ENCODE data around the gene PRG3.

The PRG3 gene

GRCh38 chr11:57387289-57388030 is 6.5 kb upstream of the PRG3 start:
- Mint-ChIP-seq H3K9me3 (no peaks in the 10 kb centered on the region), H3K4me3 (no peak overlapping the region), H3K27ac (no peak overlapping the region), H3K27me3 (peaks cover 5% of the 10 kb centered on the region), H3K4me1 (no peaks in the 10 kb centered on the region), H3K36me3 (no peaks in the 10 kb centered on the region)
- DNase-seq (ENCODE audit: low spot score in 2 of 2), result no peak
- no peak for ATAC-seq (ENCODE audit: low read depth)

- Mint-ChIP-seq H3K36me3 (no peaks in the 10 kb centered on the region), H3K4me1 (no peaks in the 10 kb centered on the region), H3K27ac (no peak overlapping the region), H3K27me3 (peaks cover 8% of the 10 kb centered on the region), H3K9me3 (no peaks in the 10 kb centered on the region), H3K4me3 (no peak overlapping the region)
- no peak for ATAC-seq (ENCODE audit: low read depth)
- DNase-seq (ENCODE audit: low spot score in 2 of 2), result no peak
These were observed 5.4 kb upstream of the PRG3 start for GRCh38 chr11:57386178-57386940.

- no peak for DNase-seq (ENCODE audit: low spot score in 2 of 2)
- Mint-ChIP-seq H3K27me3 (peaks cover 16% of the 10 kb centered on the region), H3K9me3 (no peaks in the 10 kb centered on the region), H3K4me1 (no peaks in the 10 kb centered on the region), H3K27ac (no peak overlapping the region), H3K36me3 (no peaks in the 10 kb centered on the region), H3K4me3 (no peak overlapping the region)
- ATAC-seq (ENCODE audit: low read depth), result no peak
These were observed 1.2 kb downstream of the PRG3 start for GRCh38 chr11:57379732-57380131.

GRCh38 chr11:57378186-57378585 is 2.8 kb downstream of the PRG3 start:
- Mint-ChIP-seq H3K36me3 (no peaks in the 10 kb centered on the region), H3K4me3 (no peak overlapping the region), H3K4me1 (no peaks in the 10 kb centered on the region), H3K27ac (no peak overlapping the region), H3K9me3 (no peaks in the 10 kb centered on the region), H3K27me3 (peaks cover 16% of the 10 kb centered on the region)
- ATAC-seq (ENCODE audit: low read depth) (no peak), DNase-seq (ENCODE audit: low spot score in 2 of 2) (no peak)

- Mint-ChIP-seq H3K36me3 (no peaks in the 10 kb centered on the region), H3K27ac (no peak overlapping the region), H3K27me3 (peaks cover 12% of the 10 kb centered on the region), H3K4me3 (no peak overlapping the region), H3K9me3 (no peaks in the 10 kb centered on the region), H3K4me1 (no peaks in the 10 kb centered on the region)
- ATAC-seq (ENCODE audit: low read depth) (no peak), DNase-seq (ENCODE audit: low spot score in 2 of 2) (no peak)
These were observed 3.8 kb downstream of the PRG3 start for GRCh38 chr11:57377107-57377506.

- no peaks in the 10 kb centered on the region for H3K36me3 Mint-ChIP-seq
- ATAC-seq (ENCODE audit: low read depth), result no peak
These were observed 4.6 kb downstream of the PRG3 start for GRCh38 chr11:57376095-57377090.

GRCh38 chr11:57375490-57375889 is 5.5 kb downstream of the PRG3 start:
- H3K4me1 Mint-ChIP-seq, result no peaks in the 10 kb centered on the region
- no peak overlapping the region for H3K4me3 Mint-ChIP-seq
- no peak for ATAC-seq (ENCODE audit: low read depth)
- H3K27me3 Mint-ChIP-seq, result peaks cover 11% of the 10 kb centered on the region
- DNase-seq (ENCODE audit: low spot score in 2 of 2), result no peak
- H3K9me3 Mint-ChIP-seq, result no peaks in the 10 kb centered on the region
- H3K36me3 Mint-ChIP-seq, result no peaks in the 10 kb centered on the region
- H3K27ac Mint-ChIP-seq, result no peak overlapping the region

More at GRCh38 chr11:57376095-57377090, 4.6 kb downstream of the PRG3 start:
- no peak for DNase-seq (ENCODE audit: low spot score in 2 of 2)
- Mint-ChIP-seq H3K9me3 (no peaks in the 10 kb centered on the region), H3K27me3 (peaks cover 11% of the 10 kb centered on the region), H3K4me3 (no peak overlapping the region), H3K4me1 (no peaks in the 10 kb centered on the region), H3K27ac (no peak overlapping the region)

- H3K9me3 Mint-ChIP-seq, result no peaks in the 10 kb centered on the region
- no peak overlapping the region for H3K4me3 Mint-ChIP-seq
- no peak for ATAC-seq (ENCODE audit: low read depth)
- H3K36me3 Mint-ChIP-seq, result no peaks in the 10 kb centered on the region
- peaks cover 14% of the 10 kb centered on the region for H3K27me3 Mint-ChIP-seq
- DNase-seq (ENCODE audit: low spot score in 2 of 2), result no peak
- no peak overlapping the region for H3K27ac Mint-ChIP-seq
- H3K4me1 Mint-ChIP-seq, result no peaks in the 10 kb centered on the region
These were observed 6.0 kb downstream of the PRG3 start for GRCh38 chr11:57374966-57375365.

- ATAC-seq (ENCODE audit: low read depth) (no peak), DNase-seq (ENCODE audit: low spot score in 2 of 2) (no peak)
- Mint-ChIP-seq H3K4me3 (no peak overlapping the region), H3K27ac (no peak overlapping the region), H3K27me3 (peaks cover 12% of the 10 kb centered on the region), H3K9me3 (no peaks in the 10 kb centered on the region), H3K4me1 (no peaks in the 10 kb centered on the region), H3K36me3 (no peaks in the 10 kb centered on the region)
These were observed 7.8 kb downstream of the PRG3 start for GRCh38 chr11:57373146-57373545.

- H3K9me3 Mint-ChIP-seq, result no peaks in the 10 kb centered on the region
- no peak for ATAC-seq (ENCODE audit: low read depth)
- H3K36me3 Mint-ChIP-seq, result no peaks in the 10 kb centered on the region
- H3K27ac Mint-ChIP-seq, result no peak overlapping the region
- no peaks in the 10 kb centered on the region for H3K4me1 Mint-ChIP-seq
- no peak for DNase-seq (ENCODE audit: low spot score in 2 of 2)
- no peak overlapping the region for H3K4me3 Mint-ChIP-seq
- peaks cover 5% of the 10 kb centered on the region for H3K27me3 Mint-ChIP-seq
These were observed 10.0 kb downstream of the PRG3 start for GRCh38 chr11:57370941-57371340.

- H3K36me3 Mint-ChIP-seq, result no peaks in the 10 kb centered on the region
- H3K4me3 Mint-ChIP-seq, result no peak overlapping the region
- H3K9me3 Mint-ChIP-seq, result no peaks in the 10 kb centered on the region
- no peak overlapping the region for H3K27ac Mint-ChIP-seq
- ATAC-seq (ENCODE audit: low read depth) (no peak), DNase-seq (ENCODE audit: low spot score in 2 of 2) (no peak)
- H3K27me3 Mint-ChIP-seq, result peaks cover 8% of the 10 kb centered on the region
- no peaks in the 10 kb centered on the region for H3K4me1 Mint-ChIP-seq
These were observed 10.7 kb downstream of the PRG3 start for GRCh38 chr11:57370251-57370650.

- no peak for DNase-seq (ENCODE audit: low spot score in 2 of 2)
- H3K9me3 Mint-ChIP-seq, result no peaks in the 10 kb centered on the region
- ATAC-seq (ENCODE audit: low read depth), result no peak
- no peaks in the 10 kb centered on the region for H3K4me1 Mint-ChIP-seq
- peaks cover 11% of the 10 kb centered on the region for H3K27me3 Mint-ChIP-seq
- H3K36me3 Mint-ChIP-seq, result no peaks in the 10 kb centered on the region
- H3K27ac Mint-ChIP-seq, result no peak overlapping the region
- H3K4me3 Mint-ChIP-seq, result no peak overlapping the region
These were observed 12.1 kb downstream of the PRG3 start for GRCh38 chr11:57368845-57369232.

- Mint-ChIP-seq H3K4me3 (no peak overlapping the region), H3K36me3 (no peaks in the 10 kb centered on the region), H3K27ac (no peak overlapping the region), H3K27me3 (peaks cover 11% of the 10 kb centered on the region), H3K9me3 (no peaks in the 10 kb centered on the region), H3K4me1 (no peaks in the 10 kb centered on the region)
- ATAC-seq (ENCODE audit: low read depth) (no peak), DNase-seq (ENCODE audit: low spot score in 2 of 2) (no peak)
These were observed 12.7 kb downstream of the PRG3 start for GRCh38 chr11:57368106-57368844.
